Measurements from ENCODE around the gene PCDHA2.
A peak's percentile ranks its signal among the peaks of the same experiment; 100 is the strongest.
"Not testable (repeated sequence)": the region's sequence is repeated elsewhere in the genome, so short reads cannot be mapped to it uniquely, and the experiment has no call there.

Gene PCDHA2

GRCh38 chr5:140821375-140822280, 27.0 kb downstream of the PCDHA2 start, which contains the start of gene PCDHA5:
PCDHA5 (plus strand) TSS chr5:140821613.
- no peak for DNase-seq

- DNase-seq, result no peak
Measured at GRCh38 chr5:140822281-140822629, 27.6 kb downstream of the PCDHA2 start.

GRCh38 chr5:140822969-140823368, 28.3 kb downstream of the PCDHA2 start:
- DNase-seq, result not testable (repeated sequence)

GRCh38 chr5:140823475-140823874, 28.8 kb downstream of the PCDHA2 start:
- no peak for DNase-seq

- DNase-seq, result no peak
Measured at GRCh38 chr5:140827704-140828361, 33.2 kb downstream of the PCDHA2 start, which contains the start of gene PCDHA6. PCDHA6 (plus strand) TSS chr5:140827960; CDS start chr5:140828092, 132 bp downstream.

GRCh38 chr5:140828362-140828737, 33.7 kb downstream of the PCDHA2 start:
- DNase-seq, result no peak

GRCh38 chr5:140829511-140830501, 35.2 kb downstream of the PCDHA2 start:
- DNase-seq, result not testable (repeated sequence)

- no peak for DNase-seq
Measured at GRCh38 chr5:140833993-140834392, 39.3 kb downstream of the PCDHA2 start, which contains the start of gene PCDHA7. PCDHA7 (plus strand) TSS chr5:140834269; CDS start chr5:140834384, 115 bp downstream.

- DNase-seq, result not testable (repeated sequence)
Measured at GRCh38 chr5:140834439-140835008, 39.9 kb downstream of the PCDHA2 start.

GRCh38 chr5:140835622-140836510, 41.2 kb downstream of the PCDHA2 start:
- DNase-seq, result no peak

GRCh38 chr5:140840978-140841962, 46.6 kb downstream of the PCDHA2 start, which contains the start of gene PCDHA8:
PCDHA8 (plus strand) TSS chr5:140841187; CDS start chr5:140841322, 135 bp downstream.
- peak; percentile 16 for DNase-seq

- DNase-seq, result no peak
Measured at GRCh38 chr5:140842798-140843733, 48.4 kb downstream of the PCDHA2 start.
